GM18868 (cell line): ENCODE results near the gene MAP3K7CL.
"Not testable (repeated sequence)": the region's sequence is repeated elsewhere in the genome, so short reads cannot be mapped to it uniquely, and the experiment has no call there.

Experiments used
- ATAC-seq: cut with Tn5 transposase; IDR thresholded peaks from one replicate; pipeline ENCODE4 v1.9.1; 2021; ENCODE audit warnings: mild to moderate bottlenecking, moderate library complexity; ENCODE audit not compliant: unreplicated experiment

Gene MAP3K7CL

DNA sequence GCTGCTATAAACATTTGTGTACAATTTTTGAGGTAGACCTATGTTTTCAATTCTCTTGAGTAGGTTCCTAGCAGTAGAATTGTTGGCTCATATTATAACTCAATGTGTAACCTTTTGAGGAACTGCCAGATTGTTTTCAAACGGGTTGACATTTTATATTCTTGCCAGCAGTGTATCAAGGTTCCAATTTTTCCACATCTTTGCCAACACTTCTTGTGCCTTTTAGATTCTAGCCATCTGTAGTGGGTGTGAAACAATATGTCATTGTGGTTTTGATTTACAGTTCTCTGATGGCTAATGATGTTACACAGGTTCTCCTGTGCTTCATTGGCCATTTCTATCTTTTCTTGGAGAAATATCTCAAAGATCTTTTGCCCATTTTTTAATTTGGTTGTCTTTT, 36.4 kb downstream of the MAP3K7CL start:
- no peak for ATAC-seq

DNA sequence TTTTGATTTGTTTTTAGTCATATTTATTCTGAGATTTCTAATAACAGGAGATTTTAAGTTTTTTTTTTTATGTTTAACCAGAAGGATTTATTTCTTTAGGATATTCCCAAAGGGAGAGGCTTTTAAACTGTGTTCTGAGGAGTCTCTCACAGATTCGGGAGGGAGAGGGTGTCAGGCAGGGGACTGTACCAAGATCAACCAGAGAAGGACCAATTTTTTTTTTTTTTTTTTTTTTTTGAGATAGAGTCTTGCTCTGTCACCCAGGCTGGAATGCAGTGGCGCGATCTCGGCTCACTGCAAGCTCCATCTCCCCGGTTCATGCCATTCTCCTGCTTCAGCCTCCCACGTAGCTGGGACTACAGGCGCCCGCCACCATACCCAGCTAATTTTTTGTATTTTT, 37.0 kb downstream of the MAP3K7CL start:
- ATAC-seq: not testable (repeated sequence)

DNA sequence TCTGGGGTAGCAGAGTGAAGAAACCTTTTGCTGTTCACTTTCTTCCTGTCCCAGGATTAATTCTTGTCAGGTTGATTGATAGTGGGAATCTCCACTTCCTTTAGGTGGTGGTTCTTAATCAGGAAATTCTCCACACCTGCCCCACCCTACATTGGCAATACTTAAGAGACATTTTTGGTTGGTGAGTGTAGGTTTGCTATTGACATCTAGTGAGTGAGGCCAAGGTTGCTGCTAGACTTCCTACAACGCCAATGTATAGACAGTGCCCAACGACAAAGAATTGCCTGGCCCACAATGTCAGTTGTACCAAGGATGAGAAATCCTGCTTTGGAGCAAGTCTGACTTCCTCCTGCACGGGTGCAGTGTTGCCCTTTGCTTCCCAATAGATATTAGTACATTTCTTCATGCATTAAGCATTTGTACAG, 38.5 kb downstream of the MAP3K7CL start:
- no peak for ATAC-seq

DNA sequence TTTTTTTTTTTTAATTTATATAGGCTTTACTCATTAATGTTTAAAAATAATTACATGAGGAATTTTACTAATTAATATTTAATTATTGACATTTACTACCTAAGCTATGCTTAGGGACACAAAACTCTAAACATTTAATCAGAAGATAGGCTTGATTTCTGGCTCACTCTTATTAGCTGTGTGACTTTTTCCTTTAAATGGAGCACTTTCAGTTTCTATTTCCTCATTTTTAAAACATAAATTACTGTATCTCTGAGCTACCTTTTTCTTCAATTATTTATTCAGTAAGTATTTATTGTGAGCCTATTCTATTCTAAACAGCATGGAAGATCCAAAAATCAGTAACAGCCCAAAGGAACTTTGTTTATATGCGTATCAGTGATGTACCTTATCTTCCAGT, 40.5 kb downstream of the MAP3K7CL start:
- no peak for ATAC-seq

DNA sequence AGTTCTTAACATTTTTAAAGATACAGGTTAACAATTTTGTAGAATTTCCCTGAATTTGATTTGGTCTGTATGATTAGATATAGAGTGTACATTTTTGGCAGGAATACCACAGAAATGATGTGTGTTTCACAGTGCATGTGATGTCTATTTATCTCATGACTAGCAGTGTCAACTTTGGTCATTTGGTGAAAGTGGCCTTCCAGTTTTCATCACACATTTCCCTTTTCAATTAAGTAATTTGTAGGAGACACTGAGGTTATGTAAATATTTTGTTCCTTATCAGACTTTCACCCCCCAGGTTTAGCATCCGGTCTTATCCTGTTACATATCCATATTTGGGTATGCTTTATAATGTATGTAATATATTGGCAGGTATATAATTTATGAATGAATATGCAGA, 41.8 kb downstream of the MAP3K7CL start:
- no peak for ATAC-seq

DNA sequence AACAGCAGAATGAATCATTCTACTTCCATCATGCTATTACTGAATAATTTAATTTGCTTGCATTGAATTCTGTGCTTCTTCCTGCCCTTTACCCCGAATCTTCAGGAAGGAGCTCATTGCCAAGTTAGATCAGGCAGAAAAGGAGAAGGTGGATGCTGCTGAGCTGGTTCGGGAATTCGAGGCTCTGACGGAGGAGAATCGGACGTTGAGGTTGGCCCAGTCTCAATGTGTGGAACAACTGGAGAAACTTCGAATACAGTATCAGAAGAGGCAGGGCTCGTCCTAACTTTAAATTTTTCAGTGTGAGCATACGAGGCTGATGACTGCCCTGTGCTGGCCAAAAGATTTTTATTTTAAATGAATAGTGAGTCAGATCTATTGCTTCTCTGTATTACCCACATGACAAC, 44.2 kb downstream of the MAP3K7CL start:
- no peak for ATAC-seq

DNA sequence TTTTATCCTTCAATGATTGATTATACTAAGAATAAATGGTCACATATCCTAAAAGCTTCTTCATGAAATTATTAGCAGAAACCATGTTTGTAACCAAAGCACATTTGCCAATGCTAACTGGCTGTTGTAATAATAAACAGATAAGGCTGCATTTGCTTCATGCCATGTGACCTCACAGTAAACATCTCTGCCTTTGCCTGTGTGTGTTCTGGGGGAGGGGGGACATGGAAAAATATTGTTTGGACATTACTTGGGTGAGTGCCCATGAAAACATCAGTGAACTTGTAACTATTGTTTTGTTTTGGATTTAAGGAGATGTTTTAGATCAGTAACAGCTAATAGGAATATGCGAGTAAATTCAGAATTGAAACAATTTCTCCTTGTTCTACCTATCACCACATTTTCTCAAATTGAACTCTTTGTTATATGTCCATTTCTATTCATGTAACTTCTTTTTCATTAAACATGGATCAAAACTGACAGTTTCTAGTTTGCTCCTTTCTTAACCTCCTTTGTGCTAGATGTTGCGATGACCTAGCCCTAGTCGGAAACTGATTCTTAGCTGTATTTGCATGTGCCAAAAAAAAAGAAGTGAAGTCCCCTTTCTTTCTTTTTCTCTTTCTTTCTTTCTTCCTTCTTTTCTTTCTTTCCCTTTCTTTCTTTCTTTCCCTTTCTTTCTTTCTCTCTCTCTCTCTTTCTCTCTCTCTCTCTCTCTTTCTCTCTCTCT, 45.1 kb downstream of the MAP3K7CL start:
- no peak for ATAC-seq

DNA sequence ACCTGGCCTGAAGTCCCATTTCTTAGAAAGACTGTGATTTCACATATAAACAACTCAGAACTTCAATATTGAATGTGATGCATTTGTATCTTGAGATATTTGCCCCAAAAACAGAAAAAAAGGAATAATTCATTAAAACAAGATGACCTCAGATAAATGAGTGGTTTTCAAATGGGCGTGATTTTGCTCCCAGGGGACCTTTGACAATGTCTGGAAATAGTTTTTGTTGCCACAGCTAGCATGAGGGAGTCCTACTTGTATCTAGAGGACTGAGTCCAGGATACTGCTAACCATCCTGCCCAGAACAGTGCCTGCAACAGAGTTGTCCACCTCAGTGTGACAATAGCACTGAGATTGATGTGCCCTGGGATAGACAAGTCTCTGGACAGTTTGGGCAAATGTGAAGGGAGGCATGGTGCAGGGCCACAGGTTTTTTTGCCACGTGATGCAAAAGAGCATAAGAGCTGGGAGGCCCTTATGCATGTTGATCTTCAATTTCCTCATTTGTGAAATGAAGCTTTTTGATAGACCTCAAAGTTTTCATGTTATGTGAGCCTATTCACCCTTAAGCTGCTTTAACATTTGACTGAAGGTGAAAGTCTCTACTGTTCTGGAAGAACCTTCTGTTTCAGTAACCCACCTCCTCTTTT, 46.2 kb downstream of the MAP3K7CL start:
- ATAC-seq: no peak

DNA sequence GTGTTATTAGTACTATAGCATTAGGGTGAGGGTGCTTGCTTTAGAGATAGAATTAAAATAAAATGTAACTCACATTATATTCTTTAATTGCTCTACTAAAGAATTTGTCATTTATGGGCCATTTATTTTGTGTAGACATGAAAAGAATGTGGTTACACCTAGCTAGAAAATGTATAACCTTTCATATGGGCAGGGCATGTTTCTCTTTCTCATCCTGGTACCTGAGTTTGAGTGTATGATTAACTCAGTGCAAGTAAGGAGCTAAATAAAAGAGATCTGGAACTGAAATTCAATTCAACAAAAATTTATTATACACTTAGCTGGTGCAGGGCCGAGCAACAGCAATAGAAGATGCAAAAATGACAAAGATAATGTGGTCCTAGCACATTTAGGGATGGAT, 47.4 kb downstream of the MAP3K7CL start:
- ATAC-seq: no peak

DNA sequence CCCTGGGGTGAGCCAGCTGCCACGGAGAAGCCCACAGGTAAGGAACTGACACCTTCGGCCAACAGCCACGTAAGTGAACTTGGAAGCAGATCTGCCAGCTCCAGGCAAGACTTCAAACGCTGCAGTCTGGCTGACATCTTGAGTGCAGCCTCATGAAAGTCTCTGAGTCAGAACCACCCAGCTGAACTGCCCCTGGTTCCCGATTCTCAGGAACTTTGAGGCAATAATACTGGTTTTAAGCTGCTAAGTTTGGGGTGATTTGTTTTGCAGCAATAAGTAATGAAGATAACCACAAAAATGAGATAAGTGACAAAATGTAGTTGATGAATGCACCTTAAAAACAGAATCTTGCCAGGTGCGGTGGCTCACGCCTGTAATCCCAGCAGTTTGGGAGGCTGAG, 48.5 kb downstream of the MAP3K7CL start:
- no peak for ATAC-seq

DNA sequence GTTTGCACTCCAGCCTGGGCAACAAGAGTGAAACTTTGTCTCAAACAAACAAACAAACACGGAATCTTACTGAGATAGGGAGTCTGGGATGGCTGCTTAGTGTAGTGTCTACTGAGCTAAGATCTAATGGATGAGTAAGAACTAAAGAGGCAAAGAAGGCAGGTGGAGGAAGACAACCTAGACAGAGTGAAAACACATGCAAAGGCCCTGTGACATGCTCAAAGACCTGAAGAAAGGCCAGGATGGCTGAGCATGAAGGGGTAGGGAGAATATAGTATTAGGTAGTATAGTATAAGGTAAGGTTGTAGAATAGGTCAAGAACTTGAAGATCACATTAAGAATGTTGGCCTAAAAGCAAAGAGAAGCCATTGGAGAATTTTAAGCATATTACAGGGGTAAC, 49.1 kb downstream of the MAP3K7CL start:
- ATAC-seq: no peak

DNA sequence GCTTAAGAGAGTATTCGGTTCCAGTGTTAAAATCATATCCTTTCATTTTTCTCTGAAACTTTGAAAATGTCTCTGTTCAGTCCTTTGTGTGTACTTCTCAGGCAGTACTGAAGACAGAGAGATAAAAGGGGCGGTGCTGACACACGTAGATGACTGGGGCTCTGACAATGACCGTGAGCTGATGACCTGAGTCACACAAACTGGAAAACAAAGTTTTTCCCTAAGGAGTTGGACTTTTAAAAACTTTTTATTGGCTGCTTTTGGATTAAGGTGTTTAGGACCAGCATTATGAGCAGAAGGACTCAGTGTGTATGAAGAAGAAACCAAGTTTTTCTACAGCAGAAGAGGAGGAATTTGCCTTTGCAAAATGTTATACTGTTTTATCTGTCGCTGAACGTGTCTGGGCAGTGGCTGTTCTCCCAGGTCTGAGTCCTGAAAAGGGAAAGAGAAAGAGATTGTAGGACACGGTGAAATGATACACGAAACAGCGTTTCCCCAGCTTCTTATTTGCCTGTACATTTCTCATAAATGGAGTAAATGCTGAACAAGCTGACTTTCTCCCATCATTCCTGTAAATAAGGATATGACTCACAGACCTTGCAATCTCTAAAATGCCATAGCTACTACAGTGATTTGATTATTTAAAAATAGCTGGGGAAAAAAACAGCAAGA, 51.5 kb downstream of the MAP3K7CL start:
- no peak for ATAC-seq

DNA sequence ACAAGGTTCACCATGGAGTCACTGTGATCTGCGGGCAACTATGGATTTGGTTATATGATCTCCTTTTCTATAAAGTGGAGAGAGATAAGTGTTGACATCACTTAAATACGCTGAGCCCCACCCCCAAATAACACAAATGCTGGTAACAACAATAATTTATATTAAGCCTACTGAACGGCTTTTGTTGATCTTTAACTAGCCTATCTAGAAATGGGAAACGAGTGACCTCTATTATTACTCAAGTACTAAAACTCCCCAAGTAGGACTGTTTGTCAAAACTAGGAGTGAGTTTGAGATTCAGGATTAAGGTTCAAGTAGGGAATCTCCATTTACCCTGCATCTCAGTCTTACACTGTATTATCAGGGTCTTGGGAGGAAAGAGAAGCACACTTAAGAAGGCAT, 52.2 kb downstream of the MAP3K7CL start:
- no peak for ATAC-seq

DNA sequence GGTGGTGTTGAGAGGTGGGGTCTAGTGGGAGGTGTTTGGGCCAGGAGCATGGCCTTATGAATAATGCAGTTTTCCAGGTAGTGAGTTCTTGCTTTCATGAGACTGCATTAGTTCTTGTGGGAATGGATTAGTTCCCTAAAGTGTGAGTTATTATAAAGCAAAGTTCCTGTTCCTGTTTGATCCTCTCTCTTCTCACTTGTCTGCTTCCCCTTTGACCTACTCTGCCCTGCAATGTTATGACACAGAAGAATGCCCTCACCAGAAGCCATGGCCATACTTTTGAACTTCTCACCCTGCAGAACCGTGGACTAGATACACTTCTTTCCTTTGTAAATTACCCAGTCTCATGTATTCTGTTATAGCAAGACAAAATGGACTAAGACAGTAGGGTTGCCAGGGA, 53.6 kb downstream of the MAP3K7CL start:
- ATAC-seq: no peak

DNA sequence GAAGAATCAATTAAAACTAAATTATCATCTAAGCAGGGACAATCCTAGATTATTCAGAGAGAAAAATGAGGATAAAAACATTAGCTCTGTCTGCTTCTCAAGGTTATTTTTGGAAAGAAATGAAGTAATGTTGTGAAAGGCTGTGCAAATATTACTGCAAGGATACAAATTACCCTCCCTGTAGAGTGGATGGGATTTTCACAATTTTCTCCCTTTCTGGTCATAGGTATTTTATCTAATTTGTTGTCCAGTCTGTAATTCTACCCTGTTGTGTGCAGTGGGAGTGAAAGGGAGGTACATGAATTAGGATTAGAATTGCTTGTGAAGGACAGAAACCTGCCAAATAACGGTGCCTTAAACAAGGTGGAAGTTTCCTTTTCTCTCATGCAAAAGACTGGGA, 54.7 kb downstream of the MAP3K7CL start:
- ATAC-seq: no peak

DNA sequence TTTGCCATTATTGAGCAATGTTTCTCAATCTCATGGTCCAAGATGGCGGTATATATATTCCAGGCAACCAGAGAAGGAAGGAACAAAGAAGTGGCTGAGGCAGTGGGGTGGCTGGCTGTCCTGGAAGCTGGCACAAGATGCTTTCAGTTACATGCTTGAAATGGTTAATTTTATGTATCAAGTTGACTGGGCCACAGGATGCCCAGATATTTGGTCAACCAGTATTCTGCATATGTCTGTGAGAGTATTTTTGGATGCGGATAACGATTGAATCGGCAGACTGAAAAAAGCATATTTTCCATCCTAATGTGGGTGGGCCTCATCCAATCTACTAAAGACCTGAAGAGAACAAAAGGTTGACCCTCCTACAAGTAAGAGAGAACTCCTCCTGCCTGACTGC, 55.2 kb downstream of the MAP3K7CL start:
- ATAC-seq: no peak

DNA sequence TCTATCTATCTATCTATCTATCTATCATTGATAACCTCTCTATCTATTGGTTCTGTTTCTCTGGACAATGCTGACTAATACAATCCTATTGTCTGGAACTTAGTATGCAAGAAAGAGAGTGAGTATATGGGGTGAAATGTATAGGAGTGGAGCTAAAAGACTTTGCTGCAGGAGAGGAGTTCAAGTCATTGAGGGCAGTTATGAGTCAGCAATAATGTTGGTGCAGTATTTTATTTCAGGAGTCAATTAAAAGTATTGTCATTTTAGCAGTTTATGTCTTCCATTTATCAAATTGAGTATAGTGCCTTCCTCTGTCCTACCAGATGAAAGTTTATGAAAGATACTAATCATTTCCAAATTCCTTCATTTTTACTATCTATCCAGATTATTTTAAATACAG, 55.8 kb downstream of the MAP3K7CL start:
- ATAC-seq: no peak

DNA sequence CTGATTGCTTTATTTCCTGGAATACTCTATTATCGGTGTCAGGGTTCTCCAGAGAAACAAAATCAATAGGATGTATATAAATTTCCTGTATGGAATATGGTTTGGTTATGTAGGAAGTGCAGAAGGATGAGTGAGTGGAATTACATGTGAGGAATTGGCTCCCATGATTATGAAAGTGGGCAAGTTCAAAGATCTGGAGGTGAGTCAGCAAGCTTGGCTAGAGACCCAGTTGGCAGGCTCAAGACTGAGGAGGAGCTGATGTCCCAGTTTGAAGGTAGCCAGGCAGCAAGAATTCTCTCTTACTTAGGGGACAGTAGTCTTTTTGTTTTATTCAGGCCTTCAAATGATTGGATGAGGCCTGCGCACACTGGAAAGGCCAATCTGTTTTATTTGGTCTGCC, 57.5 kb downstream of the MAP3K7CL start:
- ATAC-seq: no peak

DNA sequence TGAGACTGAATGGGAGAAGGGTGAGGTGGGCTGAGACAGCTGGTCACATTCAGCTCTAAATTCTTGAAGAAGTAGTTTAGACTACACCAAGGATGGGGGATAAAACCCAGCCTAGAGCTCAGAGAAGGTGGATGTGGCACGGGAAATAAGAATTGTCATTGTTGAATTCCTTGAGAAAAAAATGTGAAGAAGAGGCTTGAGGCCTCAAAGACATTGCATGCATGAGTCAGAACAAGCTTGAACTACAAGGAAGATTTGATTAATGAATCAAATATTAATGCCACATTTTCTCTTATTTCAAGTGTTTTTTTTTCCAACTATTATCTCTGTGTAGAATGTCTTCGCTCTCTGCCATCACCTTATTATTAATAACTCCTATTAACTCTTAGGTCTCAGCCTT, 58.9 kb downstream of the MAP3K7CL start:
- no peak for ATAC-seq

DNA sequence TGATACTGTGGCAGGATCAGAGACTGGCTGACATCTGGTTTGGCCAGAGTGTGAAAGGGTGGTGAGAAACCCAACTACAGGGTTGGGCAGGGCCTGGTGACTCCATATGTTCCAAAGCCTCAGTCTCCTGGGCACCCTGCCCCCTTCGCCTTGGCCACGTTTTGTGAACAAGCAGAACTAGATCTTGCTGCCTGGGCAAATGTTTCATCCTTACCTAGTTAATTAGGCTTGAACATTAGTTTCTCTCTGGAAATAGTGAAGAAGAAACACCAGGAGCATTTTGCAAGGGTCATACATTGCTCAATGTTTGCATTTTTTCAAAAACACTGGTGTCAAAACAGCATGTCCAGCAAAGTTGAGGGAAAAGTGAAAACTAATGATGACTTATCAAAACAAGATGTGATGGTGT, 60.5 kb downstream of the MAP3K7CL start:
- ATAC-seq: no peak

DNA sequence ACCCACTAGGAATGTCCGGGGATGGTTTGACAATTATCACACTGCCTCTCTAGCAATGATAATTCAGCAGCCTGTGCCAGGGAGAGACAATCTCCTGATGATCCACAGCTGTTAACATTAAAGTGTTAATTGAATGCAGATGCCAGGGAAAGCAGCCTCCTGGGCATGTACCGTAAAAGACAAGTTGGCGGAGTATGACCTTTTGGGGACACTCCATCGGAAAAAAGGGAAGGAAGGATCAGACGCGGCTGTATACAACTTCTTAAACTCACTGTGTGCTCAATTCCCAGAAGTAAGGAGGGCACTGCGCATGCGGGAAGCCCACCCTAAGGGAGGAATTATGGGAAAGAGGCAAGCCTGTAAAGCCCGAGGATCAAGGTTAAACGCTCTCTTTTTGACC, 62.6 kb downstream of the MAP3K7CL start:
- ATAC-seq: no peak

DNA sequence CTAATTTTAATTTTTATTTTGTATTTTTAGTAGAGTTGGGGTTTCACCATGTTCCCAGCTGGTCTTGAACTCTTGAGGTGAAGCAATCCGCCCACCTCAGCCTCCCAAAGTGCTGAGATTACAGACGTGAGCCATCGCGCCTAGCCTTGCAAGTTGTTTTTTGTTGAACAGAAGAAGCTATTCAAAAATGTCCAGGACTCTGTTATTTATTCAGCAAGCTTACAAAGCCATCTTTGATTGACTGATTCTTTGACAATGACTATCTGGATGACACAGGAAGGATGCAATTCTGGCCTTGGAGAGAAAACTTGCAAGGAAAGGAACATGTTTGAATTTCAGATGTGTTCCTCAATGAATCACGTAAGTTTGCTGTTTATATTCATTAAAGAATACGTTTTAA, 63.5 kb downstream of the MAP3K7CL start:
- no peak for ATAC-seq
